NB4 (cell line): Measurements from ENCODE around the gene LINGO1.

Source experiments
- DNase-seq: peaks from one replicate; pipeline ENCODE4 v3.0.0; 2010; ENCODE audit warnings: low read depth
- H3K4me3 ChIP-seq: one replicate; pipeline ENCODE4 v1.5.1; 2011; ENCODE audit warnings: mild to moderate bottlenecking, low read depth, low read length, moderate library complexity
- CTCF ChIP-seq: IDR thresholded peaks from one replicate; pipeline ENCODE4 v1.5.1; 2012; ENCODE audit warnings: low read depth, low read length
- MAX ChIP-seq: IDR thresholded peaks from 2 replicates; pipeline ENCODE4 v1.6.1; 2011; ENCODE audit warnings: low read depth, low read length
- MYC ChIP-seq: IDR thresholded peaks from 2 replicates; pipeline ENCODE4 v1.6.1; 2011; ENCODE audit warnings: low read depth, low read length
- POLR2A ChIP-seq: IDR thresholded peaks from 2 replicates; pipeline ENCODE4 v1.6.1; 2011; ENCODE audit warnings: mild to moderate bottlenecking; ENCODE audit not compliant: insufficient read length; ENCODE audit errors: extremely low read depth

LINGO1 gene

GRCh38 chr15:77564938-77565337 is 67.8 kb downstream of the LINGO1 start:
- no peak overlapping the region for H3K4me3 ChIP-seq
- no peak for TF ChIP-seq POLR2A
- no peak for TF ChIP-seq MYC
- no peak for TF ChIP-seq MAX
- no peak for TF ChIP-seq CTCF
- no peak for DNase-seq

- TF ChIP-seq MYC (no peak), MAX (no peak), CTCF (no peak), POLR2A (no peak)
- no peak overlapping the region for H3K4me3 ChIP-seq
- DNase-seq = no peak
Measured at GRCh38 chr15:77564341-77564740, 68.4 kb downstream of the LINGO1 start.

GRCh38 chr15:77563623-77564156 is 69.0 kb downstream of the LINGO1 start:
- TF ChIP-seq MAX (no peak), MYC (no peak), CTCF (no peak), POLR2A (no peak)

More at GRCh38 chr15:77563623-77564156, 69.0 kb downstream of the LINGO1 start:
- no peak for DNase-seq
- H3K4me3 ChIP-seq = no peak overlapping the region
